MM.1S (cell line): Measurements from ENCODE around the gene PIP5K1C.

Experiments
- CTCF ChIP-seq: fragments of 300-600 bp; sonication (generic); IDR thresholded peaks from 2 replicates; pipeline ENCODE4 v1.5.1; 2016; ENCODE audit warnings: antibody characterized with exemption, low read length, mixed read lengths
- EZH2 ChIP-seq: fragments of 300-600 bp; sonication (generic); optimal IDR thresholded peaks from 2 replicates; pipeline ENCODE3; 2017; ENCODE audit warnings: low read depth, mild to moderate bottlenecking, antibody characterized with exemption, low read length, mixed read lengths

DNA sequence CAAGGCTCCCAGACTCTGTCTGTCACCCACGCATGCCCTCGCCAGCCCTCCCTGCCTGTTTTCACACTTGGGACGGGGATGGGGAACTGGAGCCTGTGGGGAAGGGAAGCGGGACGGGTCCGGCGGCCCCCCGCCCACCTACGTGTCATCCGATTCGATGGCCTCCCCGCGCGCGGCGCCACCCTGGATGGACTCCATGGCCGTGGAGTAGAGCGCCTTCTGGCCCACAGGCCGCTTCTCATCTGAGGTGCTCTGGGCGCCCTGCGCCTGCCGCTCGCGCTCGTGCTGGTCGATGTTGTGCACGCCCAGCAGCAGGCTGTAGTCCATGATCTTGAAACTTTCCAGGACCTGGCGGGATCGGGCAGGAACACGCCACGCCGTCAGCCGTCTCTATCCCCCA is 48.6 kb downstream of the PIP5K1C start:
- no peak for TF ChIP-seq CTCF
- no peak for TF ChIP-seq EZH2
